Gastrocnemius medialis (tissue), 4 donors: ENCODE measurements around the gene MED12L. TPM values are rescaled to one million over a fixed set of nuclear protein-coding genes. Genes with fewer than 3 reads are reported as not detected.

ENCODE experiments used
- ATAC-seq, 2 donors: fragments of 150-250 bp; one replicate each; pipeline ENCODE4 v1.9.1; 2016
- DNase-seq, 2 donors: peaks; one replicate each; pipeline ENCODE4 v3.0.0-alpha.2; 2019
- H3K27ac ChIP-seq, 4 donors: fragments of 200-600 bp; sonication (generic); 1 replicate in 1 of 4; 2 replicates in 3 of 4; pipeline ENCODE4 v1.5.1; 2016 to 2018; ENCODE audit warnings: mild to moderate bottlenecking in 2 of 4, moderate library complexity in 1 of 4
- H3K27me3 ChIP-seq, 3 donors: fragments of 200-600 bp; sonication (generic) in 2 of 3; 1 replicate in 1 of 3; 2 replicates in 2 of 3; pipeline versions ENCODE4 v1.5.1 to v1.6.0; 2016 to 2019; ENCODE audit warnings: mild to moderate bottlenecking in 1 of 3, moderate library complexity in 1 of 3
- H3K36me3 ChIP-seq, 2 donors: fragments of 200-600 bp; sonication (generic) in 1 of 2; one replicate each; pipeline ENCODE4 v1.5.1; 2017 to 2018
- H3K4me1 ChIP-seq, 2 donors: fragments of 200-600 bp; sonication (generic) in 1 of 2; one replicate each; pipeline ENCODE4 v1.5.1; 2016 to 2017; ENCODE audit warnings: mild to moderate bottlenecking in 2 of 2
- H3K4me3 ChIP-seq, 4 donors: fragments of 200-600 bp; sonication (generic) in 3 of 4; 1 replicate in 1 of 4; 2 replicates in 3 of 4; pipeline ENCODE4 v1.5.1; 2016 to 2019; ENCODE audit warnings: mild to moderate bottlenecking in 2 of 4
- H3K9me3 ChIP-seq, 3 donors: fragments of 200-600 bp; sonication (generic) in 2 of 3; 1 replicate in 1 of 3; 2 replicates in 2 of 3; pipeline ENCODE4 v1.5.1; 2016 to 2019
- POLR2A ChIP-seq, 2 donors: fragments of 450-650 bp; IDR thresholded peaks; one replicate each; pipeline ENCODE4 v1.6.1; 2017; ENCODE audit warnings: antibody characterized with exemption in 2 of 2, mild to moderate bottlenecking in 2 of 2, moderate library complexity in 2 of 2
- in situ Hi-C, 4 donors: fragments of 200-750 bp; cut with MboI; loops; one replicate each; pipeline versions ENCODE4 v1.15.0 to v1.8.0; 2017; ENCODE audit warnings: low sequenced_read_pairs in 4 of 4
- intact Hi-C: fragments of 100-400 bp; cut with DNase I; formaldehyde crosslinking; loops from one replicate; pipeline ENCODE4 v1.15.1; 2023; ENCODE audit warnings: low total_unique reads
- total RNA-seq, 4 donors: library from RNA; depleted of rRNA; stranded (reverse); fragments of >200 nt; gene quantifications; one replicate each; pipeline versions ENCODE4 v1.1.0 to v1.2.3, GENCODE V29; 2016
- TF ChIP-seq, protein P1 (sequence below), 5 experiments: fragments of 450-650 bp in 3 of 5; fragments of 200-600 bp in 2 of 5; sonication (generic) in 2 of 5; IDR thresholded peaks in 4 of 5; conservative IDR thresholded peaks in 1 of 5; 1 replicate in 4 of 5; 2 replicates in 1 of 5; pipeline ENCODE4 v1.5.1; 2016 to 2019; ENCODE audit warnings: antibody characterized with exemption in 5 of 5, mild to moderate bottlenecking in 3 of 5, moderate library complexity in 3 of 5

MED12L gene
- total RNA-seq, 4 donors from 2014 or later: 0.05 to 1.2 (median 0.10) TPM

GRCh38 chr3:151142929-151143328 lies 57.5 kb downstream of the MED12L start:
- in situ Hi-C loops (loop anchor here (10.0 to 25.0 kb wide), 5 partner anchors 231 to 428 kb away; partner anchors contain the start of gene MINDY4B (in 1 of the 4)), intact Hi-C loops (loop anchor here (10.0 kb wide), 1 partner anchor 58 kb away; the partner anchor contains the start of gene MED12L)
- no peak for DNase-seq

DNA sequence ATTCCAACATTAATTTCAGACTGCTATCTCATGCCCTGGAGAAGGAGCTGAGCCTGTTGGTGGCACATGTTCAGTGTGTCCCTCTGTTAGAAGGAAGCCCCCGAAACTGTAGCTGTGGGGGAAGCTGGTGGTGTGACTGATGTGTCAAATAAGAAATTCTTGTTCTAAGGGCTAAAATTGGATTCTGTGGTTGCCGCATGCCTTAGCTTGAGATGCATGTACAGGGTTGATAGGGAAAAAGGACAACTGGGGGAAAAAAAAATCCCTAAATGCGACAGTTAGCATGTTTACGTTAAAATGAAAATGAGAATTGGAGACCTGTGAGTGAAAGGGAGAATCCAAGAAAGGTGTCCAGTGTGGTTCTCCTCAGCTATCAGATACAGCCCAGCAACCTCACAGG lies 58.6 kb downstream of the MED12L start:
- peaks cover 3 to 7% of the 10 kb centered on the region in 2 donors for H3K4me1 ChIP-seq
- no peaks in the 10 kb centered on the region for H3K27me3 ChIP-seq
- no peaks in the 10 kb centered on the region for H3K9me3 ChIP-seq
- intact Hi-C loops (loop anchor here (10.0 kb wide), 1 partner anchor 59 kb away; the partner anchor contains the start of gene MED12L), in situ Hi-C loops (loop anchor here (10.0 to 25.0 kb wide), 5 partner anchors 232 to 429 kb away; partner anchors contain the start of gene MINDY4B (in 1 of the 4))
- no peak for TF ChIP-seq POLR2A (IDR thresholded peaks at IDR 0.05)
- TF ChIP-seq, protein P1, sequence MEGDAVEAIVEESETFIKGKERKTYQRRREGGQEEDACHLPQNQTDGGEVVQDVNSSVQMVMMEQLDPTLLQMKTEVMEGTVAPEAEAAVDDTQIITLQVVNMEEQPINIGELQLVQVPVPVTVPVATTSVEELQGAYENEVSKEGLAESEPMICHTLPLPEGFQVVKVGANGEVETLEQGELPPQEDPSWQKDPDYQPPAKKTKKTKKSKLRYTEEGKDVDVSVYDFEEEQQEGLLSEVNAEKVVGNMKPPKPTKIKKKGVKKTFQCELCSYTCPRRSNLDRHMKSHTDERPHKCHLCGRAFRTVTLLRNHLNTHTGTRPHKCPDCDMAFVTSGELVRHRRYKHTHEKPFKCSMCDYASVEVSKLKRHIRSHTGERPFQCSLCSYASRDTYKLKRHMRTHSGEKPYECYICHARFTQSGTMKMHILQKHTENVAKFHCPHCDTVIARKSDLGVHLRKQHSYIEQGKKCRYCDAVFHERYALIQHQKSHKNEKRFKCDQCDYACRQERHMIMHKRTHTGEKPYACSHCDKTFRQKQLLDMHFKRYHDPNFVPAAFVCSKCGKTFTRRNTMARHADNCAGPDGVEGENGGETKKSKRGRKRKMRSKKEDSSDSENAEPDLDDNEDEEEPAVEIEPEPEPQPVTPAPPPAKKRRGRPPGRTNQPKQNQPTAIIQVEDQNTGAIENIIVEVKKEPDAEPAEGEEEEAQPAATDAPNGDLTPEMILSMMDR (IDR thresholded peaks at IDR 0.05 in 4 of 5, conservative IDR thresholded peaks at IDR 0.05 in 1 of 5): no peak
- no peaks in the 10 kb centered on the region for H3K36me3 ChIP-seq
- no peak overlapping the region for H3K27ac ChIP-seq
- ATAC-seq: no peak
- no peak for DNase-seq
- H3K4me3 ChIP-seq: no peak overlapping the region

More at GRCh38 chr3:151142929-151143328, 57.5 kb downstream of the MED12L start:
- no peak overlapping the region for H3K27ac ChIP-seq
- H3K27me3 ChIP-seq: no peaks in the 10 kb centered on the region
- no peaks in the 10 kb centered on the region for H3K9me3 ChIP-seq
- H3K4me3 ChIP-seq: no peak overlapping the region
- ATAC-seq: no peak
- TF ChIP-seq, protein P1 (IDR thresholded peaks at IDR 0.05 in 4 of 5, conservative IDR thresholded peaks at IDR 0.05 in 1 of 5): no peak
- no peak for TF ChIP-seq POLR2A (IDR thresholded peaks at IDR 0.05)
- peaks cover 3 to 7% of the 10 kb centered on the region in 2 donors for H3K4me1 ChIP-seq
- no peaks in the 10 kb centered on the region for H3K36me3 ChIP-seq

DNA sequence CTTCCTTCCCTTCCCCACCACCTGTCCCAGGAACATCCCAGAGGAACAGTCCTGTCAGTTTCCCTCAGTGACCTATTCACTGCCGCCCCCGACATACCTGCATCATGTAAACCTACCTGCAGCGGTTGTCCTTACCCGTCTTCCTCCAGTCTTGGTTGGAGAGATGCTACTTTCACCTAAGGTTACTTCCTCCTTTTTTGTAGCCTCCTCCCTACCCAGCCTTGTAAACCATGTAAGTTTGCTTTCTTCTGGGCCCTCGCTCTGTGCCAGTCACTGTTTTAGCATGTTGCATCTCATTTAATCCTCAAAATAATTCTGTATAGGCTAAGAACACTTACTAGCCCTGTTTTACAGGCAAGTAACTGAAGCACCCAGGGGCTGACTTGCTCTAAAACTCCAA lies 59.3 kb downstream of the MED12L start:
- H3K27me3 ChIP-seq: no peaks in the 10 kb centered on the region
- intact Hi-C loops: loop anchor here (5.0 to 10.0 kb wide), 2 partner anchors 60 to 217 kb away; partner anchors contain the start of gene MED12L

GRCh38 chr3:151145713-151146070 lies 60.2 kb downstream of the MED12L start:
- Histone ChIP-seq H3K27ac (no peak overlapping the region), H3K4me3 (peak overlapping the region in 1 of 4 donors; percentile 19), H3K9me3 (no peaks in the 10 kb centered on the region), H3K4me1 (peaks cover 3 to 7% of the 10 kb centered on the region in 2 donors), H3K36me3 (no peaks in the 10 kb centered on the region), H3K27me3 (no peaks in the 10 kb centered on the region)
- intact Hi-C loops: loop anchor here (1.0 to 10.0 kb wide), 4 partner anchors 61 to 424 kb away; partner anchors contain the start of gene MED12L
- in situ Hi-C loops: loop anchor here (5.0 to 25.0 kb wide), 7 partner anchors 233 to 431 kb away; partner anchors contain the start of gene MINDY4B (in 1 of the 4)
- DNase-seq (no peak), ATAC-seq (no peak)
- no peak for TF ChIP-seq POLR2A (IDR thresholded peaks at IDR 0.05)
- TF ChIP-seq, protein P1 (IDR thresholded peaks at IDR 0.05 in 4 of 5, conservative IDR thresholded peaks at IDR 0.05 in 1 of 5): no peak

More for the DNA sequence above, 59.3 kb downstream of the MED12L start:
- DNase-seq (no peak), ATAC-seq (no peak)
- in situ Hi-C loops: loop anchor here (5.0 to 25.0 kb wide), 7 partner anchors 232 to 430 kb away; partner anchors contain the start of gene MINDY4B (in 1 of the 4)
- Histone ChIP-seq H3K4me1 (peaks cover 3 to 7% of the 10 kb centered on the region in 2 donors), H3K36me3 (no peaks in the 10 kb centered on the region), H3K9me3 (no peaks in the 10 kb centered on the region), H3K27ac (no peak overlapping the region), H3K4me3 (no peak overlapping the region)
- TF ChIP-seq POLR2A (IDR thresholded peaks at IDR 0.05): no peak
- TF ChIP-seq, protein P1 (IDR thresholded peaks at IDR 0.05 in 4 of 5, conservative IDR thresholded peaks at IDR 0.05 in 1 of 5): no peak
